B cell (primary cell): ENCODE results near the gene PGLYRP1.

Source experiments
- CTCF ChIP-seq: fragments of 200-600 bp; IDR thresholded peaks from one replicate; pipeline ENCODE4 v1.8.0; 2022; ENCODE audit warnings: antibody characterized with exemption, mild to moderate bottlenecking
- EZH2 ChIP-seq: IDR thresholded peaks from 2 replicates; pipeline ENCODE4 v1.6.1; 2012; ENCODE audit warnings: borderline replicate concordance, low read depth, mild to moderate bottlenecking, moderate library complexity, low read length; ENCODE audit not compliant: insufficient read depth, poor library complexity, severe bottlenecking

DNA sequence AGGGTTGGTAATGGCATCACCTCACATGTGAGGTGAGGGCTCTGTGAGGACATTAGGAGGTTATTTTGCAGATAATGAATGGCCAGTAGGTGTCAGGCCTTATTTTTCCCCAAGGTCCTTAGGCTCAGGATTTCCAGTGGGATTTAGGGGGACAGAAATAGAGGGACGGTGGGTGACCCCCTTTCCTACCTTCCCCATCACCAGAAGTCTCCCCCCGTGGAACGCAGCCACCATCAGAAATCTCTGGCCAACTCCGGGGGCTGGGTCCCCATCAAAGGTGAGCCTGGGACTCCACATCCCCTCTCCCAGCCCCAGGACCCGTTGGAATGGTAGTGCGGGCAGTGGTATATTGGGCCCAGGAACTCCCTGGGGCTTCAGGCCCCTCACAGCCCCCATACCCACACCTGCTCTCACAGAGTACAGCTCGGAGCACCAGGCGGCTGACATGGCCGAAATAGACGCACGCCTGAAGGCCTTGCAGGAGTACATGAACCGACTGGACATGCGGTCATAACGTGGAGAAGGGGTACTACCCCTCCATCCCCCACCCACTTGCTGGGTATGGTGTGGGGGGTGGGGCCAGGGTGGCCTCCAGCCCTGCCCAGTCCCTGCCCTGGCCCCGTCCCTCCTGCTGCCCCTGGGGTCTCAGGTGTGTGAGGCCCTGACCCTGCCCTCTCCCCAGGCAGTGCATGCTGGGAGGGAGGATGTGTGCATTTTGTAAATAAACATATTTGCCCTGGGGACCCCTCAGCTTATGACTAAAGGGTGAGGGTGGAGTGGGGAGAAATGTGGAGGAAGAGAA is 4.8 kb downstream of the PGLYRP1 start:
- TF ChIP-seq CTCF (no peak), EZH2 (no peak)
